ENCODE data around the gene FRAT1.

Gene FRAT1

DNA sequence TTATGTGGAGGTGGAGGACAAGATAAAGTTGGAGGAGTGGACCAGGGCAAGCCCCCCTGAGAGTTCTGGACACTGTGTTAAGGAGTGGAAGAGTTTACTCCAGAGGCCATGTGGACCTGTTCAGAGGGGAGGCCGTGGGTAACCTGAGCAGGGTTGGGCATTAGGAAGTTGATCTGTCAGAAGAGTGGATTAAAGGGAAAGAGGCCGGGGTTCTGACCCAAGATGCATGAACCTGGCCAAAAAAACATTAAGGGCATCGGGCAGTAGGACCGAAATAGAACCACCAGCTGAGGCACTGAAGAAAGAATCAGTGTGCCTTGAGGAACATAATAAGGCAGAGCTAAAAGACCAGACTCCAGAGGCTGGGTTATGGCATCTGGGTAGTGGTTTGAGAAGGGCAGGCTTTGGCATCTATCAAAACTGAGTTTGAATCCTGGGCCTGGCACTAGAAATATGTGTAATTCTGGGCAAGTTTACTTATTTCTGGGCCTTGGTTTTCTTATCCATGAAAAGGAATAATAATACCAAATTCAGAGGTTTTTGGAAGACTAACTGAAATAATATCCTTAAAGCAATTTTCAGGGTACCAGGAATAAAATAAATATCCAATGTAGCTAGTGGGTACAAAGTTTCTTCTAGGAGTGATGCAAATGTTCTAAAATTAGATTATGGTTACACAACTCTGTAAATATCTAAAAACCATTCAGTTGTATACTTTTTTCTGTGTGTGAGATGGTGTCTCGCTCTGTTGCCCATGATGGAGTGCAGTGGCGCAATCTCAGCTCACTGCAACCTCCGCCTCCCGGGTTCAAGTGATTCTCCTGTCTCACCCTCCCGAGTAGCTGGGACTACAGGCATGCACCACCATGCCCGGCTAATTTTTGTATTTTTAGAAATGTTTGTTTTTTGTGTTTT is 10.9 kb upstream of the FRAT1 start:
- no peak for DNase-seq

GRCh38 chr10:97311111-97311626 is 7.9 kb upstream of the FRAT1 start:
- no peak for DNase-seq

- no peak for DNase-seq
Observed at GRCh38 chr10:97312897-97313296, 6.2 kb upstream of the FRAT1 start.

- DNase-seq = no peak
Observed at GRCh38 chr10:97314671-97315070, 4.4 kb upstream of the FRAT1 start.

DNA sequence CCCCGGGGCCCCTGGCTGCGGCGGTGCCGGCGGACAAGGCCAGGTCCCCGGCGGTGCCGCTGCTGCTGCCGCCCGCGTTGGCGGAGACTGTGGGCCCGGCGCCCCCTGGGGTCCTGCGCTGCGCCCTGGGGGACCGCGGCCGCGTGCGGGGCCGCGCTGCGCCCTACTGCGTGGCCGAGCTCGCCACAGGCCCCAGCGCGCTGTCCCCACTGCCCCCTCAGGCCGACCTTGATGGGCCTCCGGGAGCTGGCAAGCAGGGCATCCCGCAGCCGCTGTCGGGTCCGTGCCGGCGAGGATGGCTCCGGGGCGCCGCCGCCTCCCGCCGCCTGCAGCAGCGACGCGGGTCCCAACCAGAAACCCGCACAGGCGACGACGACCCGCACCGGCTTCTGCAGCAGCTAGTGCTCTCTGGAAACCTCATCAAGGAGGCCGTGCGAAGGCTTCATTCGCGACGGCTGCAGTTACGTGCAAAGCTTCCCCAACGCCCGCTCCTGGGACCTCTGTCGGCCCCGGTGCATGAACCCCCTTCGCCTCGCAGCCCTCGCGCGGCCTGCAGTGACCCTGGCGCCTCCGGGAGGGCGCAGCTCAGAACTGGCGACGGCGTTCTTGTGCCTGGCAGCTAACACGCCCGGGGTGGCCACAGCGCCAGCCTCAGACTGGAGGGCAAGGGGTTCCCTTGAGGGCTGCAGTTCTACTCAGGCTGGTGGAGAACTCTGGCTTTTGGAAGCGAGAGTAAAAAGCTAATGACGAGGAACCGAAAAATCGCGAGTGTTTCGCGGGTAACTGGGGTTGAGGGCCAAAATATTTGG is 804 bp downstream of the FRAT1 start:
- DNase-seq = peak; percentile 50 to 51

- peak in 1 of 2 experiments; percentile 10 for DNase-seq
Observed at GRCh38 chr10:97320480-97321031, 1.5 kb downstream of the FRAT1 start.

GRCh38 chr10:97321032-97321803 is 2.1 kb downstream of the FRAT1 start:
- DNase-seq = no peak

DNA sequence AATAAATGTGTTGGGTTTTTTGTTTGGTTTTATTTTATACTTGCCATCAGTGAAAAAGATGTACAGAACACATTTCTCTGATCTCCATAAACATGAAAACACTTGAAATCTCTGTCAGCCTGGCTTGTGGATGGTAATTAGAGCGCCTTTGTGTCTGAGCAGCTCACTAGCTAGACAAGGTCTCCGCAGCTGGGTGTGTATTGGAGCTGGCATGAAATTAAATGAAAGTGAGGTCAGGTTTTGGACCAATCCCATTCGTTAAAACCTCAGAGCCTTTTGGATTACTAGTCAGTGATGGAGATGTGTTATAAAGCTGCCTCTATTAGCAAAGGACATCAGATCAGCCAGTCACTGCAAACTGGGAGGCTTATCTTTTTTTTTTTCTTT is 2.7 kb downstream of the FRAT1 start:
- DNase-seq = no peak

- DNase-seq = no peak
Observed at GRCh38 chr10:97323501-97323900, 4.4 kb downstream of the FRAT1 start.

DNA sequence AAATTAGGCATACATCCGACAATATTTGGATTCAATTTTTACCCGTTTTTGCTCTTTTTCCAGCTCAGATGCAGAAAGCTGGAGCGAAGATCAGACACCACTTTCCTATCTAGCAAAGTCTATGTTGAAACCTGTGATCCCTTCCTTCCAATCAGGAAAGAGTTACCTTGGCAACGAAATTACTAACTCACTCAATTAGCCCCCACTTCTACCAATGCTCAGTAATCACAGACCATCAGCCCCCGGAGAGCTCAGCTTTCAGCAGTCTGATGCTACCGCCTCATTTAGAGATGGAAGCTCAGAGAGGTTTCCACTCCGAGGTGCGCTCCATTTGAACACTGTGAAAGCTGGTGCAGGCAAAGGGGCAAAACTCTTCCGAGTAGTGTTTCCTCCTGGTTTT is 6.7 kb downstream of the FRAT1 start:
- no peak for DNase-seq

DNA sequence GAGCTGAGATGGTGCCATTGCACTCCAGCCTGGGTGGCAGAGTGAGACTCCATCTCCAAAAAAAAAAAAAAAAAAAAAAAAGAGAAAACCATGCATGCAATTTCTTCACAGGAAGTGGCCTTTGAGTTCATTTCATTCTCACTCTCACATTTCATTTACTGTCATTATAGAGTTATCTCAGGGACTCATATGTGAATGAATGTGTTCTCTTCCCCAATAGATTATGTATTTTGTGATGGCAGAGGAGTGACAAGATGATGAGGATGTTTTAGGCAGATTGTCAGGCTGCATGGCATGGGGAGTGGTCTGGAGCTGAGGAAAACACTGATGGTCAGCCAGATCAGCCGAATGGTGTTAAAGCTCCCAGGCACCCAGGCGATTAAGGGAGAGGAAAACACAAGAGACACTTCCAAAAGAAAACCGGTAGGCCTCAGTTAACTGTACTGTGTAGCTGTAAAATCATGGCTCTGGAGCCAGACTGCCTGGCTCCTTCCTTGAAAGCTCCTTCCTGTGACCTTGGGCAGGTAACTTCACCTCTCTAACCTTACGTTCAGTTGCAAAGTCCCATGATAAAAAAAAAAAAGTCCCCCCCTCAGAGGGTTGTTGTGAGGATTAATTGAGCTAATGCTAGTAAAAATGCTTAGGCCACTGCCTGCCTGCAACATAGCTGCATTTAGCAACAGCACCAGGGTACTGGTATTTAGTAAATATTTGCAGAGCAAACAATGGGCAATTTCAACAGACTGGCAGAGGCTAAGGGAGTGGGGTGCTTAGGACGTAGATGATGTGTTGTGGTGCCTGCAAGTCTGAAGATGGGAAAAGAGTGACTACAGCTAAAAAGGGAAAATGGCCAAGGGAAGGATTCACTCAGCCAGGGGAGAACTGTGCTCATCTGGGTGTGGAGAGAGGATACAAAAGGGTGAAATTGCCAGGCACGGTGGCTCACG is 8.6 kb downstream of the FRAT1 start:
- DNase-seq = no peak

DNA sequence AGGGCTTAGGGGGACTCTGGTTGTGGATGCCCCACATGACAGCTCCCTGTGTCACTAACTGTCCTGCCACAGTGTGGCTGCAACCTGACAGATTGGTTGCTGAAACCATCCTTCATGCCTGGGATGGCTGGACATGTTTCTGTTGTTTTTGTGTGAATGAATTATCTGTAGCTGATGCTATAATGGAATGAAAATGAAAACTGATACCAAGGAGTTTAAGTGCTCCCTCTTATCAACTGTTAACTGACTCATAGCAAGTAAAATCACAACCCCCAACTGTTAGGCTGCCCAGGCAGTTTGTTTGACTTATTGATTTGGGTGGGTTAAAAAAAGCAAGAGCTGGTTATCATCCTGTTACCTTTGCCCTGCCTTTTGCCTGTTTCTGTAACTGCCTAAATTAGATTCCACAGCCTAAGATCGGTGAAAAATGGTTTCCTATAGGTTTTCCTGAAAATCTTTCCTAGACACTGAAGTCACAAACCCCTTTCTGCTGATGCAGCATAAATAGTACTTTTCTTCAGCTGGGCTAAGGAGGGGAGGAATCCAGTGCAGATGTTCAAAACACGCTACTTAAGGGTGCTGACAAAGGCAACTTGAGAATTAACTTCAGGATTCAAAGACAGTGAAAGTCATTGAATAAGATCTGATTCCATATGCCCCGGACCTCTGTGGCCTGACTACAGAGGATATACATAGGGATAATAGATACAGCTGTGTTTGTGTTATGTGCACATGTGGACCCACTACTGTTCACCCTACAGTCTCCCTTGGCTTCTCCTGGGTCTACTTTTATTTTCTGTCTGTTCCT is 9.8 kb downstream of the FRAT1 start:
- DNase-seq = no peak

DNA sequence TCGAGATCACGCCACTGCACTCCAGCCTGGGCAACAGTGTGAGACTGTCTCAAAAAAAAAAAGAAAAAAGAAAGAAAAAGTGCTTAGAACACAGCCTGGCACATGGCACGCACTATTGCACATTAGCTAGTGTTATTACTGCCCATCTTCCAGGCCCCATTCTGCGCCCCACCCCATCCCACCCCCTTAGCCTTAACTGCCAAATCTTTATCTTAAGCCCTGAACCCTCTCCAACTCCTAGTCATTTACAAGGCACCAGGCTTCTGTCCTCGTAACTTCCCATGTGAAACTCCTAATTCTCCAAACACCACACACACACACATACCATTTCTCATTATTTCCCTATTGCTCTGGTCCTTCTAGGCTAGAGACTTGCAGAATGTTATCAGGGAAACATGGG is 10.7 kb downstream of the FRAT1 start:
- DNase-seq = no peak

- no peak for DNase-seq
Observed at GRCh38 chr10:97331153-97331703, 12.2 kb downstream of the FRAT1 start.

GRCh38 chr10:97332591-97333350 is 13.7 kb downstream of the FRAT1 start:
- DNase-seq = no peak

DNA sequence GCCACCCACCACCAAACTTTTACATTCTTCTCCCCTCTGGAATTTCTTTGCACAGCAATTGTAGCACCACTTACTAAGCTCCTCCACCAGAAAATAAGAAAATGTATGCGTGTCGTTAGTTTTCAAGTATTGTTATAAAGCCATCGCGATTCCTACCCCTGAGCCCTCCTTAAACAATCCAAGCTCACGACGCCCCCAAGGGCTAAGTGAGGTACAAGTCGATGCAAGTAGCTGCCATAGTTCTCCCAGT is 14.2 kb downstream of the FRAT1 start:
- no peak for DNase-seq

GRCh38 chr10:97333601-97334369 is 14.7 kb downstream of the FRAT1 start:
- no peak for DNase-seq

GRCh38 chr10:97334370-97335175 is 15.5 kb downstream of the FRAT1 start, which contains the start of gene FRAT2:
Gene FRAT2, minus strand, starts transcription at chr10:97334729. Its CDS starts 157 bp downstream, at chr10:97334572.
- peak; percentile 83 for DNase-seq

Data from activated CD4-positive, alpha-beta T cell treated with anti-CD3 and anti-CD28 coated beads, Interleukin-2, amount 50 U/mL, for 4 hours (primary cell).